K562 (cell line): ENCODE data around the gene ABHD16A. TPM values are rescaled to one million over a fixed set of nuclear protein-coding genes. Genes with fewer than 3 reads are reported as not detected.

Experiments
- CCAR2 ChIP-seq: fragments of 200-400 bp; formaldehyde crosslinking; IDR thresholded peaks from 2 replicates; pipeline ENCODE4 v1.6.1; 2017; ENCODE audit warnings: mild to moderate bottlenecking, low read depth, low read length
- EZH2 ChIP-seq: IDR thresholded peaks from 2 replicates; pipeline ENCODE4 v1.6.1; 2012; ENCODE audit warnings: low read depth, mild to moderate bottlenecking, inconsistent platforms, low read length, borderline replicate concordance
- KDM2B ChIP-seq: fragments of 250-450 bp; sonication (Bioruptor Pico); IDR thresholded peaks from 2 replicates; pipeline ENCODE4 v1.8.0; 2021; ENCODE audit warnings: mild to moderate bottlenecking, moderate library complexity
- NFIC ChIP-seq: fragments of 450-650 bp; IDR thresholded peaks from 2 replicates; pipeline ENCODE4 v1.6.1; 2017; ENCODE audit warnings: mild to moderate bottlenecking, inconsistent platforms
- POLR2AphosphoS2 ChIP-seq: IDR thresholded peaks from 2 replicates; pipeline ENCODE4 v1.6.1; 2012; ENCODE audit warnings: low read length, improper control_type of control experiment
- PYGO2 ChIP-seq: fragments of 450-650 bp; IDR thresholded peaks from 2 replicates; pipeline ENCODE4 v1.6.1; 2016; ENCODE audit warnings: mild to moderate bottlenecking, missing genetic modification characterization, moderate library complexity, missing compliant biosample characterization
- RAD21 ChIP-seq, 2 experiments: fragments of 250-450 bp in 1 of 2; fragments of 450-650 bp in 1 of 2; sonication (Bioruptor Pico) in 1 of 2; formaldehyde crosslinking in 1 of 2; IDR thresholded peaks in 1 of 2; conservative IDR thresholded peaks in 1 of 2; 2 replicates each; pipeline versions ENCODE4 v1.4.0 to v1.8.0; 2020 to 2022; ENCODE audit warnings: mild to moderate bottlenecking in 2 of 2, moderate library complexity in 1 of 2
- RBBP5 ChIP-seq: fragments of 200-600 bp; sonication (generic); IDR thresholded peaks from 2 replicates; pipeline ENCODE4 v1.6.1; 2012; ENCODE audit warnings: borderline replicate concordance, mild to moderate bottlenecking, low read length, control low read depth, inconsistent platforms; ENCODE audit not compliant: insufficient read depth, poor library complexity, severe bottlenecking
- TAF9B ChIP-seq: fragments of 450-650 bp; IDR thresholded peaks from 2 replicates; pipeline ENCODE4 v1.6.1; 2018; ENCODE audit warnings: mild to moderate bottlenecking; ENCODE audit not compliant: partially characterized antibody
- polyA plus RNA-seq, 8 experiments: library from polyadenylated mRNA; depleted of rRNA in 4 of 8; stranded (reverse) in 5 of 8; unstranded in 3 of 8; fragments of >200 nt; fragmentation: Nextera tagmentation in 2 of 8; fragmentation: Illumina TruSeq in 1 of 8; extraction: Ambion mirVana in 2 of 8; extraction: Trizol in 1 of 8; gene quantifications; 2 replicates each; pipeline versions ENCODE4 v1.2.1 to v1.2.3, GENCODE V29; 2011 to 2014; ENCODE audit warnings: inconsistent platforms in 1 of 8, missing spikeins in 1 of 8
- total RNA-seq, 7 experiments: library from RNA; depleted of rRNA in 6 of 7; stranded (reverse); fragments of >200 nt in 6 of 7; fragmentation: Illumina TruSeq in 2 of 7; extraction: Trizol in 2 of 7; gene quantifications; 2 replicates each; pipeline versions ENCODE4 v1.2.1 to v1.2.3, GENCODE V29; 2011 to 2021; ENCODE audit warnings: low replicate concordance in 1 of 7
- TF ChIP-seq, protein P1 (sequence below), 2 experiments: fragments of 150-350 bp in 1 of 2; IDR thresholded peaks; 2 replicates each; pipeline ENCODE4 v1.6.1; 2012 to 2016; ENCODE audit warnings: low read depth in 2 of 2, low read length in 2 of 2, mild to moderate bottlenecking in 1 of 2, moderate library complexity in 1 of 2
- TF ChIP-seq, protein P2 (sequence below): fragments of 250-450 bp; sonication (Bioruptor Pico); IDR thresholded peaks from 2 replicates; pipeline ENCODE4 v1.4.0; 2020; ENCODE audit warnings: mild to moderate bottlenecking, moderate library complexity
- TF ChIP-seq, protein P3 (sequence below): fragments of 250-450 bp; sonication (Bioruptor Pico); IDR thresholded peaks from 2 replicates; pipeline ENCODE4 v1.5.0; 2020; ENCODE audit warnings: mild to moderate bottlenecking, borderline replicate concordance
- TF ChIP-seq, protein P4 (sequence below), 2 experiments: IDR thresholded peaks; 2 replicates each; pipeline ENCODE4 v1.6.1; 2012; ENCODE audit warnings: improper control_type of control experiment in 2 of 2, low read depth in 2 of 2, low read length in 2 of 2, borderline replicate concordance in 1 of 2

Gene ABHD16A
- total and polyA plus RNA-seq, 9 of the 15 experiments (the other 6 are each of a cell fraction or from before 2014, with no cell fraction given): 25.8 to 120 (median 81.6) TPM

DNA sequence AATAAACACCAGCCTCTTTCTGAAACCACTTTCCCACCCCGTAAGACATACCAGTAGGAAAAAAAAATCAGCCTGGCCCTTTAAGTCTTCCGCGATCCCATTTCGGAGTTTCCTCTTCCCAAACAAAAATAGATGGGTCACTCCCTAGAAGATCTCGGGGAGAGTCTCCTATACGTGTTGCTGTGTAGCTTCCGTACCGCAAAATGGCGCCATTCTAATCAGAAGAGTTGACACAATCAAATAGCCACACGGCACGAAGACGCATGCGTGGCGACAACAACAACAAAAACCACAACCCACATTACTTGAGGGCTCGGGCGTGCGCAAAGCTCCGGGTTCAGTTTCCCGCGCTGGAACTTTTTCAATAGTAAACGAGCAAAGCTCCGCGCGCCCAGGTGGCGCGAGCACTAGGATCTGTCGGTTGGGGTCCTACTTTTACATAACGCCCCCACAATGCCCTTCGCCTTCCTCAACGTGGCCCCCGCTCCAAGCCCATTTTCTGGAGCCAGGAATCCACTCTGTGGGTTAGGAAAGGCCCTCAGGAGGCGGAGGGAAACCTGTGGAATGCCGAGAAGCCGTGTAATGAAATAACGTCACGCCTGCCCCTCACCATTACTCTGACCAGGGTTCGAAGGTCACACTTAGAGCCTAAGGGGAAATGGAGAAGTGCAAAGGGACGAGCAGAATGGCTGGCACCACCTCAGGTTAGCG, 38.2 kb downstream of the ABHD16A start, which contains the start of gene GPANK1 (continued):
- TF ChIP-seq, protein P1, sequence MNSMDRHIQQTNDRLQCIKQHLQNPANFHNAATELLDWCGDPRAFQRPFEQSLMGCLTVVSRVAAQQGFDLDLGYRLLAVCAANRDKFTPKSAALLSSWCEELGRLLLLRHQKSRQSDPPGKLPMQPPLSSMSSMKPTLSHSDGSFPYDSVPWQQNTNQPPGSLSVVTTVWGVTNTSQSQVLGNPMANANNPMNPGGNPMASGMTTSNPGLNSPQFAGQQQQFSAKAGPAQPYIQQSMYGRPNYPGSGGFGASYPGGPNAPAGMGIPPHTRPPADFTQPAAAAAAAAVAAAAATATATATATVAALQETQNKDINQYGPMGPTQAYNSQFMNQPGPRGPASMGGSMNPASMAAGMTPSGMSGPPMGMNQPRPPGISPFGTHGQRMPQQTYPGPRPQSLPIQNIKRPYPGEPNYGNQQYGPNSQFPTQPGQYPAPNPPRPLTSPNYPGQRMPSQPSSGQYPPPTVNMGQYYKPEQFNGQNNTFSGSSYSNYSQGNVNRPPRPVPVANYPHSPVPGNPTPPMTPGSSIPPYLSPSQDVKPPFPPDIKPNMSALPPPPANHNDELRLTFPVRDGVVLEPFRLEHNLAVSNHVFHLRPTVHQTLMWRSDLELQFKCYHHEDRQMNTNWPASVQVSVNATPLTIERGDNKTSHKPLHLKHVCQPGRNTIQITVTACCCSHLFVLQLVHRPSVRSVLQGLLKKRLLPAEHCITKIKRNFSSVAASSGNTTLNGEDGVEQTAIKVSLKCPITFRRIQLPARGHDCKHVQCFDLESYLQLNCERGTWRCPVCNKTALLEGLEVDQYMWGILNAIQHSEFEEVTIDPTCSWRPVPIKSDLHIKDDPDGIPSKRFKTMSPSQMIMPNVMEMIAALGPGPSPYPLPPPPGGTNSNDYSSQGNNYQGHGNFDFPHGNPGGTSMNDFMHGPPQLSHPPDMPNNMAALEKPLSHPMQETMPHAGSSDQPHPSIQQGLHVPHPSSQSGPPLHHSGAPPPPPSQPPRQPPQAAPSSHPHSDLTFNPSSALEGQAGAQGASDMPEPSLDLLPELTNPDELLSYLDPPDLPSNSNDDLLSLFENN (IDR thresholded peaks at IDR 0.05; ENCODE audit: low read depth in 2 of 2, low read length in 2 of 2): peak in 1 of 2 experiments; percentile 30; a peak in 2 of 4 replicates
- TF ChIP-seq RBBP5 (no peak), PYGO2 (tag) (no peak), EZH2 (no peak), RAD21 (CRISPR knock-in tag; conservative IDR thresholded peaks at IDR 0.05 in 1 of 2, IDR thresholded peaks at IDR 0.05 in 1 of 2) (0 out of 4 replicates have a peak, but pooled peaks of 1 of the 2 experiments have one; percentile 4), KDM2B (no peak; the same call in 1 of the 2 replicates), NFIC (no peak), POLR2AphosphoS2 (peak; percentile 91; the same call in 1 of the 2 replicates), TAF9B (no peak), CCAR2 (0 out of 2 replicates have a peak, but pooled peaks have one; percentile 53)
- TF ChIP-seq, protein P2, sequence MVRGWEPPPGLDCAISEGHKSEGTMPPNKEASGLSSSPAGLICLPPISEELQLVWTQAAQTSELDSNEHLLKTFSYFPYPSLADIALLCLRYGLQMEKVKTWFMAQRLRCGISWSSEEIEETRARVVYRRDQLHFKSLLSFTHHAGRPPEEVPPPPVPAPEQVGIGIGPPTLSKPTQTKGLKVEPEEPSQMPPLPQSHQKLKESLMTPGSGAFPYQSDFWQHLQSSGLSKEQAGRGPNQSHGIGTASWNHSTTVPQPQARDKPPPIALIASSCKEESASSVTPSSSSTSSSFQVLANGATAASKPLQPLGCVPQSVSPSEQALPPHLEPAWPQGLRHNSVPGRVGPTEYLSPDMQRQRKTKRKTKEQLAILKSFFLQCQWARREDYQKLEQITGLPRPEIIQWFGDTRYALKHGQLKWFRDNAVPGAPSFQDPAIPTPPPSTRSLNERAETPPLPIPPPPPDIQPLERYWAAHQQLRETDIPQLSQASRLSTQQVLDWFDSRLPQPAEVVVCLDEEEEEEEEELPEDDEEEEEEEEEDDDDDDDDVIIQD (CRISPR knock-in tag): no peak
- TF ChIP-seq, protein P3, sequence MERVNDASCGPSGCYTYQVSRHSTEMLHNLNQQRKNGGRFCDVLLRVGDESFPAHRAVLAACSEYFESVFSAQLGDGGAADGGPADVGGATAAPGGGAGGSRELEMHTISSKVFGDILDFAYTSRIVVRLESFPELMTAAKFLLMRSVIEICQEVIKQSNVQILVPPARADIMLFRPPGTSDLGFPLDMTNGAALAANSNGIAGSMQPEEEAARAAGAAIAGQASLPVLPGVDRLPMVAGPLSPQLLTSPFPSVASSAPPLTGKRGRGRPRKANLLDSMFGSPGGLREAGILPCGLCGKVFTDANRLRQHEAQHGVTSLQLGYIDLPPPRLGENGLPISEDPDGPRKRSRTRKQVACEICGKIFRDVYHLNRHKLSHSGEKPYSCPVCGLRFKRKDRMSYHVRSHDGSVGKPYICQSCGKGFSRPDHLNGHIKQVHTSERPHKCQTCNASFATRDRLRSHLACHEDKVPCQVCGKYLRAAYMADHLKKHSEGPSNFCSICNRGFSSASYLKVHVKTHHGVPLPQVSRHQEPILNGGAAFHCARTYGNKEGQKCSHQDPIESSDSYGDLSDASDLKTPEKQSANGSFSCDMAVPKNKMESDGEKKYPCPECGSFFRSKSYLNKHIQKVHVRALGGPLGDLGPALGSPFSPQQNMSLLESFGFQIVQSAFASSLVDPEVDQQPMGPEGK (CRISPR knock-in tag): no peak
- TF ChIP-seq, protein P4, sequence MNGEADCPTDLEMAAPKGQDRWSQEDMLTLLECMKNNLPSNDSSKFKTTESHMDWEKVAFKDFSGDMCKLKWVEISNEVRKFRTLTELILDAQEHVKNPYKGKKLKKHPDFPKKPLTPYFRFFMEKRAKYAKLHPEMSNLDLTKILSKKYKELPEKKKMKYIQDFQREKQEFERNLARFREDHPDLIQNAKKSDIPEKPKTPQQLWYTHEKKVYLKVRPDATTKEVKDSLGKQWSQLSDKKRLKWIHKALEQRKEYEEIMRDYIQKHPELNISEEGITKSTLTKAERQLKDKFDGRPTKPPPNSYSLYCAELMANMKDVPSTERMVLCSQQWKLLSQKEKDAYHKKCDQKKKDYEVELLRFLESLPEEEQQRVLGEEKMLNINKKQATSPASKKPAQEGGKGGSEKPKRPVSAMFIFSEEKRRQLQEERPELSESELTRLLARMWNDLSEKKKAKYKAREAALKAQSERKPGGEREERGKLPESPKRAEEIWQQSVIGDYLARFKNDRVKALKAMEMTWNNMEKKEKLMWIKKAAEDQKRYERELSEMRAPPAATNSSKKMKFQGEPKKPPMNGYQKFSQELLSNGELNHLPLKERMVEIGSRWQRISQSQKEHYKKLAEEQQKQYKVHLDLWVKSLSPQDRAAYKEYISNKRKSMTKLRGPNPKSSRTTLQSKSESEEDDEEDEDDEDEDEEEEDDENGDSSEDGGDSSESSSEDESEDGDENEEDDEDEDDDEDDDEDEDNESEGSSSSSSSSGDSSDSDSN (IDR thresholded peaks at IDR 0.05; ENCODE audit: borderline replicate concordance in 1 of 2, low read depth in 2 of 2, low read length in 2 of 2): no peak
